GM08714 (cell line): ENCODE measurements around the gene MTMR12.

Experiments used
- H3K4me3 ChIP-seq: fragments of 200-500 bp; sonication (Bioruptor generic); 2 replicates; pipeline ENCODE4 v1.5.1; 2014; ENCODE audit warnings: mild to moderate bottlenecking, low read length, inconsistent platforms
- ZNF274 ChIP-seq: IDR thresholded peaks from 2 replicates; pipeline ENCODE4 v1.6.1; 2012; ENCODE audit warnings: mild to moderate bottlenecking, low read depth, low read length

Gene MTMR12

GRCh38 chr5:32312595-32313332, at the start of gene MTMR12:
Gene MTMR12 (minus strand): TSS chr5:32312939. CDS start chr5:32312838, 101 bp downstream.
- TF ChIP-seq ZNF274, result no peak
- peak within 1 kb of the TSS; percentile 88 for H3K4me3 ChIP-seq

GRCh38 chr5:32362527-32362926, 49.8 kb upstream of the MTMR12 start:
- no peak for TF ChIP-seq ZNF274
- no peak overlapping the region for H3K4me3 ChIP-seq

DNA sequence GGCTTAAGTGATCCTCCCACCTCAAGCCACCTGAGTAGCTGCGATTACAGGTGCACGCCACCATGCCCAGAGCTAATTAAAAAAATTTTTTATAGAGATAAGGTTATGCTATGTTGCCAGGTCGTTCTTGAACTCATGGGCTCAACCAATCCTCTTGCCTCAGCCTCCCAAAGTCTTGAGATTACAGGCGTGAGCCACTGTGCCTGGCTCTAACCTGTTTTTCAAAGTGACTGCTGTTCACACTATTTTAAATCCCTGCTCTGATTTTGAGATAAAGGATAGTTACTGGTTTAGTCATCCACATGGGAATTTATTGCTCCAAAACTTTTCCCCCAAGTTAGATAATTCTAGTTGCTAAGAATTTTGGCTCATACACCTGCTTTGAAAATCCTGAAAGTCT, 48.2 kb upstream of the MTMR12 start:
- H3K4me3 ChIP-seq, result no peak overlapping the region
- TF ChIP-seq ZNF274, result no peak

DNA sequence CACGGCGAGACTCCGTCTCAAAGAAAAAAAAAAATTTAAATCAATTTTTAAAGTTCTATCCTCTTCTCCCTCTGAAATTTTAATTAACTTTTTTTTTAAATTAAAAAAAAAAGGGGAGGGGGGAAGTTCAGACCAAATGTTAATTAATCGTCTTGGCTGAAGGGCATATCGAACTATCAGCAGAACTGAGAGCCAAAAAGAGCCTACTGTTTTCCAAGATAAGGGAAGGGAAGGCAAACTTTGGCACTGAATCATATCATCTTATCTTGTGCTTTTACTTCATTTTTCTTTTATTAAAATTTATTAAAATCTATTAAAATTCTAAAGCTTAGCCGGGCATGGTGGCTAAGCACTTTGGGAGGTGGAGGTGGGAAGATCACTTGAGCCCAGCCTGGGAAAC, 45.9 kb upstream of the MTMR12 start:
- TF ChIP-seq ZNF274, result no peak
- H3K4me3 ChIP-seq, result no peak overlapping the region

DNA sequence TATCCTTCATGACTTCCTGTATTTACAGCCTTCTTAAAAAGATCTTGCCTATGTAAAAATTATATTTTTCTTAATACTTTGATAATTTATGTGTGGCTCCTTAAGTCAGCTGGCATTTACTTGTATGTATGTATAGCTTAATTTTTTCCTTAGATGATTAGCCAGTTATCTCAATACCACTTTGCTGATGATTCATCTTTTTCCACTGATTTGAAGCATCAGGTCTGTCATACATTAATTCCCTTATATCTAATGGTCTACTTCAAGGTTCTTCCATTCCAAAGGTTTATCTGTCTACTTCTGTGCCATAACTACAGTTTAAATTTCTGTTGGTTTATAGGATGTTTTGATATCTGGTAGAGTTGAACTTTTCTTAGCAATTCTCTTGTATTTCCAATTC, 44.9 kb upstream of the MTMR12 start:
- H3K4me3 ChIP-seq, result no peak overlapping the region
- no peak for TF ChIP-seq ZNF274

DNA sequence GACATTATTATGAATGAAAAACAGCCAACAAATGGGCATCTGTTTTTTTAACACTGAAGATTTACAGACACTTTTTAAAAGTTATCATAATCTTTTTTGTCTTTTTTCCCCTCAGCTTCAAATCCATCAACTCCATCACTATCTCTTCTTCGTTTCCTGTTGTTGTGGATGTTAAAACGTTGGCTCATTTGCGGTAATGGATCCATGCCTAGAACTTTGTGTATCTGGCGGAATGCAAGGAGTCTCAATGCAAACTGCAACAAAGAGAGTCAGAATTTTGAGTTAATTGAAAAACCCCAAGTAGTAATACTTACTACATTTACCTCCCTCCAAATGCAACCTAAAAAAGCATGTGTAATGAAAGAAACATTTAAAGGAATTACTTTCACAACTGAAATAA, 42.9 kb upstream of the MTMR12 start:
- no peak overlapping the region for H3K4me3 ChIP-seq
- no peak for TF ChIP-seq ZNF274

GRCh38 chr5:32353420-32353819, 40.7 kb upstream of the MTMR12 start:
- no peak overlapping the region for H3K4me3 ChIP-seq
- TF ChIP-seq ZNF274, result no peak

DNA sequence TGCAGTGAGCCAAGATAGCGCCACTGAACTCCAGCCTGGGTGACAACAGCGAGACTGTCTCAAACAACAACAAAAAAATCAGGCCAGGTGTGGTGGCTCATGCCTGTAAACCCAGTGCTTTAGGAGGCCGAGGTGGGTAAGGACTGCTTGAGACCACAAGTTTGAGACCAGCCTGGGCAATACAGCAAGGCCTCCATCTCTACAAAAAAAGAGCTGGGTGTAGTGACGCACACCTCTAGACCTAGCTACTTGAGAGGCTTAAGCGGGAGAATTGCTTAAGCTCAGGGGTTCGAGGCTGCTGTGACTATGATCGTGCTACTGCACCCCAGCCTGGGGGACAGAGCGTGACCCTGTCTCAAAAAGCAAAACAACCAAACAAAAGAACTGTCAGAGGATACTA, 39.9 kb upstream of the MTMR12 start:
- no peak for TF ChIP-seq ZNF274
- H3K4me3 ChIP-seq, result no peak overlapping the region

- TF ChIP-seq ZNF274, result no peak
- no peak overlapping the region for H3K4me3 ChIP-seq
Observed at GRCh38 chr5:32346869-32347268, 34.1 kb upstream of the MTMR12 start.

- TF ChIP-seq ZNF274, result no peak
- no peak overlapping the region for H3K4me3 ChIP-seq
Observed at GRCh38 chr5:32343058-32343672, 30.4 kb upstream of the MTMR12 start.

GRCh38 chr5:32342656-32343055, 29.9 kb upstream of the MTMR12 start:
- H3K4me3 ChIP-seq, result no peak overlapping the region
- no peak for TF ChIP-seq ZNF274

DNA sequence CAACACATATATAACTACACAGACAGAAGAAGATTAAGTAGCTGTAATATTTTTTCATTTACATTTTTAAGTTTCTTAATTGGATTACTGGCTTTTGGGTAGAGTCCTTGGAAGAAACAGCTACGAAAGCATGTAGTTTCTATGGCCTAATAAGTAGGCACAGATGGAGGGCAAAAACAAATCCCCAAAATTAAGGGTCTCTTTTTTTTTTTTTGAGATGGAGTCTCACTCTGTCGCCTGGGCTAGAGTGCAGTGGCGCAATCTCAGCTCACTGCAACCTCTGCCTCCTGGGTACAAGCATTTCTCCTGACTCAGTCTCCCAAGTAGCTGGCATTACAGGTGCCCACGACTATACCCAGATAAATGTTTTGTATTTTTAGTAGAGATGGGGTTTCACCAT, 27.1 kb upstream of the MTMR12 start:
- no peak for TF ChIP-seq ZNF274
- no peak overlapping the region for H3K4me3 ChIP-seq

GRCh38 chr5:32339198-32339597, 26.5 kb upstream of the MTMR12 start:
- H3K4me3 ChIP-seq, result no peak overlapping the region
- no peak for TF ChIP-seq ZNF274

- TF ChIP-seq ZNF274, result no peak
- H3K4me3 ChIP-seq, result no peak overlapping the region
Observed at GRCh38 chr5:32332966-32333365, 20.2 kb upstream of the MTMR12 start.

DNA sequence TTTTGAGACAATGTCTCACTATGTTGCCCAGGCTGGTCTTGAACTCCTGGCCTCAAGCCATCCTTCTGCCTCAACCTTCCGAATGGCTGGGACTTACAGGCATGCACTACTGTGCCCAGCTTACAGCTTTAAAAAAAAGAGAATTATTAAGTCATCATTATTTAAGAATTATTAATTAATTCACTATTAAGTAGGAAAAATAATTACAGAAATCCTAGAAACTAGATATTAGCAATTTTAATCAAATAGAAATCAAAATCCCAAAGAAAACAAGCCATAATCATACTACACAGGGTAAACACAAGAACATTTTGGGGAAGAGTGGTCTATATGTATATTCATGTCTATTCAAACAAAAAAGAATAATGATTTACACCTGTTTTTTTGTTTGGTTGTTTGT, 19.6 kb upstream of the MTMR12 start:
- no peak overlapping the region for H3K4me3 ChIP-seq
- TF ChIP-seq ZNF274, result no peak

DNA sequence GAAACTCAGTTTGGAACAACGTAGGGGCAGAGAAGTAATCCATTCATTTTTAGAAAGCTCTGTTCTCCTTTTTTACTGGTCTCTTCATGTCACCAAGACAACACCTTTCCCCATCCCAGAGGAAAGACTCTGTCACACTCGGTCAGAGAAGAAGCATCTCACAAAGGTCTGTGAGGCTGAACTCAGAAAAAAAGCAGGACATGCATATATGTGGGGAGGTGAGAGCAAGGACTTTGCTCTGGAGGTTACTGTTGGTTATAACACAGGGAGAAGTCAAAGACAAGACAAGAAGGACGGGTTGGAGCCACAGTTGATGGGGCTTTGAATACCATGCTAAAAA, 19.2 kb upstream of the MTMR12 start:
- no peak overlapping the region for H3K4me3 ChIP-seq
- TF ChIP-seq ZNF274, result no peak
